Activated CD4-positive, alpha-beta memory T cell treated with anti-CD3 and anti-CD28 coated beads, Interleukin-2, amount 10 ng/mL, durations not matched to agents 7 days and 5 days (primary cell): Measurements from ENCODE around the gene SLC25A29. TPM values are rescaled to one million over a fixed set of nuclear protein-coding genes. Genes with fewer than 3 reads are reported as not detected.
"Not testable (repeated sequence)": the region's sequence is repeated elsewhere in the genome, so short reads cannot be mapped to it uniquely, and the experiment has no call there.

Source experiments
- CTCF ChIA-PET: fragments of 350-600 bp; sonication (Branson Sonifier 250); formaldehyde crosslinking; loops from one replicate; lab custom pipeline; 2021; ENCODE audit warnings: antibody characterized with exemption, inconsistent platforms; lab: Charles Lee
- POLR2A ChIA-PET: fragments of 350-600 bp; sonication (Branson Sonifier 250); formaldehyde crosslinking; loops from one replicate; lab custom pipeline; 2021; ENCODE audit warnings: antibody characterized with exemption; lab: Charles Lee
- DNase-seq: peaks from one replicate; pipeline ENCODE4 v3.0.0-alpha.2; 2020
- H3K27ac Mint-ChIP-seq: one replicate; pipeline ENCODE4 v1.8.0; 2021; ENCODE audit warnings: mild to moderate bottlenecking, mixed read lengths
- H3K27me3 Mint-ChIP-seq: one replicate; pipeline ENCODE4 v1.8.0; 2021; ENCODE audit warnings: mixed read lengths
- H3K36me3 Mint-ChIP-seq: one replicate; pipeline ENCODE4 v1.8.0; 2021; ENCODE audit warnings: low read depth, mixed read lengths
- H3K4me1 Mint-ChIP-seq: one replicate; pipeline ENCODE4 v1.8.0; 2021; ENCODE audit warnings: mixed read lengths
- H3K4me3 Mint-ChIP-seq: one replicate; pipeline ENCODE4 v1.8.0; 2021; ENCODE audit warnings: mild to moderate bottlenecking, mixed read lengths
- H3K9me3 Mint-ChIP-seq: one replicate; pipeline ENCODE4 v1.8.0; 2021; ENCODE audit warnings: mixed read lengths
- total RNA-seq, 2 experiments: library from RNA; stranded (reverse); gene quantifications; one replicate each; pipeline ENCODE4 v1.2.3, GENCODE V29; 2021

The SLC25A29 gene
- total RNA-seq, 2 experiments from 2014 or later, result 8.2 to 8.9 TPM

GRCh38 chr14:100292776-100293461 is 13.3 kb downstream of the SLC25A29 start:
- ChIA-PET CTCF (no interaction called here), POLR2A (no interaction called here)
- Mint-ChIP-seq H3K4me3 (no peak overlapping the region), H3K36me3 (no peaks in the 10 kb centered on the region), H3K27me3 (no peaks in the 10 kb centered on the region), H3K4me1 (no peaks in the 10 kb centered on the region), H3K27ac (no peak overlapping the region), H3K9me3 (no peaks in the 10 kb centered on the region)
- no peak for DNase-seq

- H3K4me1 Mint-ChIP-seq, result no peaks in the 10 kb centered on the region
- POLR2A ChIA-PET, result no interaction called here
- no peak overlapping the region for H3K4me3 Mint-ChIP-seq
- H3K27ac Mint-ChIP-seq, result no peak overlapping the region
- no peak for DNase-seq
- no peaks in the 10 kb centered on the region for H3K36me3 Mint-ChIP-seq
- no peaks in the 10 kb centered on the region for H3K9me3 Mint-ChIP-seq
- CTCF ChIA-PET, result no interaction called here
- no peaks in the 10 kb centered on the region for H3K27me3 Mint-ChIP-seq
Measured at GRCh38 chr14:100292301-100292775, 13.9 kb downstream of the SLC25A29 start.

- ChIA-PET CTCF (no interaction called here), POLR2A (interaction anchor here (1.3 kb wide), 1 partner anchor 84 kb away, joined by 3 read pairs; a partner anchor contains a TSS)
- no peaks in the 10 kb centered on the region for H3K36me3 Mint-ChIP-seq
- DNase-seq, result no peak
- H3K4me3 Mint-ChIP-seq, result no peak overlapping the region
- H3K9me3 Mint-ChIP-seq, result no peaks in the 10 kb centered on the region
- H3K27ac Mint-ChIP-seq, result no peak overlapping the region
- no peaks in the 10 kb centered on the region for H3K27me3 Mint-ChIP-seq
- H3K4me1 Mint-ChIP-seq, result no peaks in the 10 kb centered on the region
Measured at GRCh38 chr14:100291305-100292075, 14.8 kb downstream of the SLC25A29 start.

- Mint-ChIP-seq H3K4me3 (no peak overlapping the region), H3K36me3 (no peaks in the 10 kb centered on the region), H3K4me1 (peaks cover 4% of the 10 kb centered on the region), H3K27ac (no peak overlapping the region), H3K9me3 (no peaks in the 10 kb centered on the region), H3K27me3 (no peaks in the 10 kb centered on the region)
- ChIA-PET CTCF (interaction anchor here (0.9 to 1.1 kb wide), 2 partner anchors 12 to 87 kb away, joined by 3 read pairs; no protein-coding TSS in a partner anchor), POLR2A (interaction anchor here (1.3 kb wide), 1 partner anchor 84 kb away, joined by 3 read pairs; a partner anchor contains a TSS)
- DNase-seq, result no peak
Measured at GRCh38 chr14:100290607-100291304, 15.5 kb downstream of the SLC25A29 start.

- H3K36me3 Mint-ChIP-seq, result no peaks in the 10 kb centered on the region
- no peak for DNase-seq
- CTCF ChIA-PET, result interaction anchor here (0.7 to 1.1 kb wide), 3 partner anchors 13 to 88 kb away, joined by 3 read pairs; no protein-coding TSS in a partner anchor
- POLR2A ChIA-PET, result interaction anchor here (1.3 kb wide), 1 partner anchor 85 kb away, joined by 3 read pairs; a partner anchor contains a TSS
- no peaks in the 10 kb centered on the region for H3K27me3 Mint-ChIP-seq
- no peaks in the 10 kb centered on the region for H3K9me3 Mint-ChIP-seq
- H3K4me3 Mint-ChIP-seq, result no peak overlapping the region
- no peak overlapping the region for H3K27ac Mint-ChIP-seq
- H3K4me1 Mint-ChIP-seq, result peaks cover 4% of the 10 kb centered on the region
Measured at GRCh38 chr14:100289916-100290606, 16.2 kb downstream of the SLC25A29 start.

- Mint-ChIP-seq H3K4me3 (no peak overlapping the region), H3K27ac (no peak overlapping the region), H3K27me3 (no peaks in the 10 kb centered on the region), H3K9me3 (no peaks in the 10 kb centered on the region), H3K4me1 (peaks cover 6% of the 10 kb centered on the region), H3K36me3 (no peaks in the 10 kb centered on the region)
- POLR2A ChIA-PET, result interaction anchor here (1.5 kb wide), 1 partner anchor 67 kb away, joined by 4 read pairs; no protein-coding TSS in a partner anchor
- no peak for DNase-seq
- CTCF ChIA-PET, result no interaction called here
Measured at GRCh38 chr14:100288382-100289185, 17.7 kb downstream of the SLC25A29 start.

GRCh38 chr14:100287998-100288295 is 18.3 kb downstream of the SLC25A29 start:
- POLR2A ChIA-PET, result interaction anchor here (1.5 kb wide), 1 partner anchor 67 kb away, joined by 4 read pairs; no protein-coding TSS in a partner anchor
- H3K36me3 Mint-ChIP-seq, CTCF ChIA-PET, H3K4me1 Mint-ChIP-seq, H3K9me3 Mint-ChIP-seq, H3K4me3 Mint-ChIP-seq, DNase-seq, H3K27me3 Mint-ChIP-seq, H3K27ac Mint-ChIP-seq: not testable (repeated sequence)

- no peaks in the 10 kb centered on the region for H3K36me3 Mint-ChIP-seq
- ChIA-PET CTCF (interaction anchor here (1.8 to 5.9 kb wide), 2 partner anchors 45 to 87 kb away, joined by 9 to 31 read pairs; a partner anchor contains a TSS), POLR2A (interaction anchor here (1.5 kb wide), 2 partner anchors 7 to 66 kb away, joined by 3 to 4 read pairs; no protein-coding TSS in a partner anchor)
- no peaks in the 10 kb centered on the region for H3K27me3 Mint-ChIP-seq
- DNase-seq, result no peak
- peaks cover 6% of the 10 kb centered on the region for H3K4me1 Mint-ChIP-seq
- H3K27ac Mint-ChIP-seq, result no peak overlapping the region
- H3K9me3 Mint-ChIP-seq, result no peaks in the 10 kb centered on the region
- H3K4me3 Mint-ChIP-seq, result no peak overlapping the region
Measured at GRCh38 chr14:100287202-100287997, 18.8 kb downstream of the SLC25A29 start.

GRCh38 chr14:100286484-100287191 is 19.6 kb downstream of the SLC25A29 start:
- no peaks in the 10 kb centered on the region for H3K9me3 Mint-ChIP-seq
- no peaks in the 10 kb centered on the region for H3K27me3 Mint-ChIP-seq
- ChIA-PET CTCF (interaction anchor here (1.1 to 5.9 kb wide), 9 partner anchors 14 to 91 kb away, joined by 3 to 31 read pairs (median 9); partner anchors contain the start of gene WDR25), POLR2A (interaction anchor here (1.2 to 1.5 kb wide), 4 partner anchors 8 to 89 kb away, joined by 3 to 4 read pairs (median 4); a partner anchor contains a TSS)
- H3K4me3 Mint-ChIP-seq, result peak overlapping the region; percentile 17
- H3K27ac Mint-ChIP-seq, result no peak overlapping the region
- DNase-seq, result no peak
- no peaks in the 10 kb centered on the region for H3K36me3 Mint-ChIP-seq
- peaks cover 6% of the 10 kb centered on the region for H3K4me1 Mint-ChIP-seq

- Mint-ChIP-seq H3K4me3 (peak overlapping the region; percentile 78), H3K27me3 (no peaks in the 10 kb centered on the region), H3K36me3 (no peaks in the 10 kb centered on the region), H3K4me1 (peaks cover 6% of the 10 kb centered on the region), H3K9me3 (no peaks in the 10 kb centered on the region), H3K27ac (peak overlapping the region; percentile 69)
- no peak for DNase-seq
- ChIA-PET CTCF (interaction anchor here (0.9 to 5.9 kb wide), 15 partner anchors 8 to 91 kb away, joined by 3 to 31 read pairs (median 5); partner anchors contain the start of gene WDR25), POLR2A (interaction anchor here (0.7 to 1.5 kb wide), 4 partner anchors 9 to 89 kb away, joined by 3 to 4 read pairs (median 3); a partner anchor contains a TSS)
Measured at GRCh38 chr14:100285913-100286400, 20.3 kb downstream of the SLC25A29 start.
